Measurements from ENCODE around the gene PDGFRB.

Gene PDGFRB

GRCh38 chr5:150189326-150189725 lies 33.7 kb upstream of the PDGFRB start:
- no peak overlapping the region for H3K4me3 ChIP-seq (ENCODE audit: low read length)
- no peak for TF ChIP-seq CTCF (IDR thresholded peaks at IDR 0.05; ENCODE audit: insufficient read depth, low read depth, low read length, missing control alignments)
- DNase-seq (ENCODE audit: low read depth), result no peak

DNA sequence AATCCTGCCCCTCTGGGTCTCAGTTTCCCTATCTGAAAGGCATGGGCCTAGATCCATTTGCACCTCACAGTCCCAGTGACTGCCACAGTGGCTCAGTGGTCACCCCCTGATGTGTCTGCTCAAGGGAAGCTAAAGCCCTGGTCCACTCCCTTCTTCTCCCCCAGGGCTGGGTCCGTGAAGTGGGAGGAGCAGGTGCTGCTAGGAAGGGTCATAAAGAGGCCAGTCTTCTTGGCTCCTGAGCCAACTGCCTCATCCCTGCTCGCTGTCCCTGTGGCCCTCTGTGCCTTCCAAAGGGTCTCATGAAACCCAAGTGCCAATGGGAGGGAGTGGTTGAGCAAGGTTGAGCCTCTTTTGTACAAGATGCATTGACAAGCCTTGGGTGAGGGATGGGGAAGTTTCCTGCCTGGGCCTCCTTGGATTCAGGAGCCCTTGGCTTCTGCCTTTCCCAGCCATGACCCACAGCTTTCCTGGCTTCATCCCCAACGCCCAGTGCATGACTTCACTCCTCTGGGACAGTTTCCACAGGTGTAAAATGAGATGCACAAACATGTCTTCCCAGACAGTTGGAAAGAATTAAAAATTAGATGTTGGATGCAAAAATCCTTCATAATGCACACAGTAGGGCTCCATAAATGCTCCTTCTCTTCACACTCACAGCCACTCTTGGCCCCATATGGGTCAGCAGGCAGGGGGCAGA lies 32.6 kb upstream of the PDGFRB start:
- no peak for DNase-seq (ENCODE audit: low read depth)
- no peak for TF ChIP-seq CTCF (IDR thresholded peaks at IDR 0.05; ENCODE audit: insufficient read depth, low read depth, low read length, missing control alignments)
- H3K4me3 ChIP-seq (ENCODE audit: low read length), result no peak overlapping the region

GRCh38 chr5:150186897-150187296 lies 31.3 kb upstream of the PDGFRB start:
- H3K4me3 ChIP-seq (ENCODE audit: low read length), result no peak overlapping the region
- no peak for DNase-seq (ENCODE audit: low read depth)
- TF ChIP-seq CTCF (IDR thresholded peaks at IDR 0.05; ENCODE audit: insufficient read depth, low read depth, low read length, missing control alignments), result no peak

GRCh38 chr5:150186137-150186536 lies 30.5 kb upstream of the PDGFRB start:
- TF ChIP-seq CTCF (IDR thresholded peaks at IDR 0.05; ENCODE audit: insufficient read depth, low read depth, low read length, missing control alignments), result no peak

DNA sequence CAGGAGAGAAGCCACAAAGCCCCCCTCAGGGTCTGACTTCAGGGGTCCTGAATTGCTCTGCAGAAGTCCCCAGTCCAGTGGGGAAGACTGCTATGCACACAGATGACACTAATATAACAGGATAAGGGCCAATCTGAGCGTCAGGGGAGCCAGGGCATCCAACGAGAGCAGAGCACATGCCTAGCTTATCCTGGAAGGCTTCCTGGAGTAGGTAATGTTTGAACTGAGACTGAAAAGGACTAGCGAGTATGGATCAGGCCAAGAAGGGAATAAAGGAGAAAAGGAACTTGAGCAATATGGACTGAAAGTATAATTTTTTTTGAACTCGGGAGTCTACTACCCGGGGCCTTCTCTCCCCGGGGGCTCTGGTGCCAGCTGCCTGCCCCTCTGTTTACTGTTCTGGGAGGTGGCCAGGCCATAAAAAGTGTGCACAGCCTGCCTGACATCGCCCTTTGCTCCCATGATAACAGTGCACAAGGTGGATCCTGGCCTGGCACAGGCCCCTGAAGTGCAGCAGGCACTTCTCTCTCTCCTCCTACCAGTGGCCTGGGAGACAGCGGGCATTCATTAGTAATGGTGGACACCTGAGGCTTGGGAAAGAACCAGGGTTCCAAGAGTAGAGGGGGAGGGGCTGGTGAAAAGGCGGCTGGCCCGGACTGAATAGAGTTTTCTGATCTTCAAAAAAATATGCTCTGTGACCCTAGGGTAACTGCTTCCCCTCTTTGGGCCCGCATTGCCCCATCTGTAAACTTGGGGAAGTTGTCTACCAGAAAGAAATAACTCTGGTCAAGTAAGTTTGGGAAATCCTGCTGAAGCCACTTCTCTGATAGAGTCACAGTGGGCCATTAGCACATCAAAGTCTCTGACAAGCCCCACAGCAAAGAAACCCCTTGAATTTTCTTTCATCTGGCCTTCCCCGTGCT lies 29.6 kb upstream of the PDGFRB start:
- DNase-seq (ENCODE audit: low read depth), result no peak
- no peak overlapping the region for H3K4me3 ChIP-seq (ENCODE audit: low read length)
- TF ChIP-seq CTCF (IDR thresholded peaks at IDR 0.05; ENCODE audit: insufficient read depth, low read depth, low read length, missing control alignments), result no peak

More at GRCh38 chr5:150186137-150186536, 30.5 kb upstream of the PDGFRB start:
- DNase-seq (ENCODE audit: low read depth), result no peak
- H3K4me3 ChIP-seq (ENCODE audit: low read length), result no peak overlapping the region

DNA sequence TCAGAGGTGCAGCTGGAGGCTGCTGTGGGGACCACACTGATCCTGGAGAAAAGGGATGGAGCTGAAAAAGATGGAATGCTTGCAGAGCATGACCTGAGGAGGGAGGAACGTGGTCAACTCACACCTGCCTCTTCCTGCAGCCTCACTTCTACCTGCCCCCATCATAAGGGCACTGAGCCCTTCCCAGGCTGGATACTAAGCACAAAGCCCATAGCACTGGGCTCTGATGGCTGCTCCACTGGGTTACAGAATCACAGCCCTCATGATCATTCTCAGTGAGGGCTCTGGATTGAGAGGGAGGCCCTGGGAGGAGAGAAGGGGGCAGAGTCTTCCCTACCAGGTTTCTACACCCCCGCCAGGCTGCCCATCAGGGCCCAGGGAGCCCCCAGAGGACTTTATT lies 28.4 kb upstream of the PDGFRB start:
- no peak overlapping the region for H3K4me3 ChIP-seq (ENCODE audit: low read length)
- no peak for TF ChIP-seq CTCF (IDR thresholded peaks at IDR 0.05; ENCODE audit: insufficient read depth, low read depth, low read length, missing control alignments)
- DNase-seq (ENCODE audit: low read depth), result no peak
